GM12878 (cell line): ENCODE data around the gene KRTAP13-4. TPM values are rescaled to one million over a fixed set of nuclear protein-coding genes. Genes with fewer than 3 reads are reported as not detected.

ENCODE experiments used
- polyA plus RNA-seq, 11 experiments: library from polyadenylated mRNA; depleted of rRNA in 4 of 11; unstranded in 6 of 11; stranded (reverse) in 5 of 11; fragments of >200 nt; fragmentation: Nextera tagmentation in 4 of 11; fragmentation: Illumina TruSeq in 1 of 11; extraction: Ambion mirVana in 4 of 11; extraction: Trizol in 1 of 11; gene quantifications; 1 replicate in 1 of 11; 2 replicates in 10 of 11; pipeline versions ENCODE4 v1.2.1 to v1.2.3, GENCODE V29; 2011 to 2016; ENCODE audit warnings: inconsistent platforms in 2 of 11, missing spikeins in 2 of 11, low read depth in 1 of 11
- total RNA-seq, 4 experiments: library from RNA; depleted of rRNA in 3 of 4; stranded (reverse); fragments of >200 nt in 3 of 4; fragmentation: Illumina TruSeq in 1 of 4; extraction: Trizol in 1 of 4; gene quantifications; 2 replicates each; pipeline versions ENCODE4 v1.2.1 to v1.2.3, GENCODE V29; 2013 to 2021

Gene KRTAP13-4
- total and polyA plus RNA-seq, 10 of the 15 experiments (the other 5 are each of a cell fraction or from before 2014, with no cell fraction given): not detected

Other genes starting within 250 kb of the KRTAP13-4 start
Only the 7 nearest of the 26 such genes appear.
- gene KRTAP13-2, start 57.9 kb upstream of the KRTAP13-4 start, total RNA-seq (2014; rRNA removed): not detected in 2 replicates
- not detected in 2 replicates for gene KRTAP13-2, start 57.9 kb upstream of the KRTAP13-4 start, total RNA-seq (2014; rRNA removed; fragmentation: Illumina TruSeq; extraction: Trizol)
- not detected in 2 replicates for gene KRTAP13-2, start 57.9 kb upstream of the KRTAP13-4 start, total RNA-seq (2021)
- gene KRTAP13-2, start 57.9 kb upstream of the KRTAP13-4 start, polyA plus RNA-seq (2011; rRNA removed): not detected in 2 replicates
- not detected in 2 replicates for gene KRTAP13-2, start 57.9 kb upstream of the KRTAP13-4 start, polyA plus RNA-seq (2014; fragmentation: Illumina TruSeq; extraction: Trizol)
- gene KRTAP13-2, start 57.9 kb upstream of the KRTAP13-4 start, polyA plus RNA-seq (2014; fragmentation: Nextera tagmentation; extraction: Ambion mirVana): not detected
- not detected in 2 replicates for gene KRTAP13-2, start 57.9 kb upstream of the KRTAP13-4 start, polyA plus RNA-seq (2014; rRNA removed)
- gene KRTAP13-2, start 57.9 kb upstream of the KRTAP13-4 start, polyA plus RNA-seq (2016; fragmentation: Nextera tagmentation; extraction: Ambion mirVana): not detected
- gene KRTAP13-1, start 34.2 kb upstream of the KRTAP13-4 start, total RNA-seq (2014; rRNA removed): not detected in 2 replicates
- not detected in 2 replicates for gene KRTAP13-1, start 34.2 kb upstream of the KRTAP13-4 start, total RNA-seq (2014; rRNA removed; fragmentation: Illumina TruSeq; extraction: Trizol)
- gene KRTAP13-1, start 34.2 kb upstream of the KRTAP13-4 start, total RNA-seq (2021): not detected in 2 replicates
- not detected in 2 replicates for gene KRTAP13-1, start 34.2 kb upstream of the KRTAP13-4 start, polyA plus RNA-seq (2011; rRNA removed)
- gene KRTAP13-1, start 34.2 kb upstream of the KRTAP13-4 start, polyA plus RNA-seq (2014; fragmentation: Illumina TruSeq; extraction: Trizol): not detected in 2 replicates
- not detected for gene KRTAP13-1, start 34.2 kb upstream of the KRTAP13-4 start, polyA plus RNA-seq (2014; fragmentation: Nextera tagmentation; extraction: Ambion mirVana)
- not detected in 2 replicates for gene KRTAP13-1, start 34.2 kb upstream of the KRTAP13-4 start, polyA plus RNA-seq (2014; rRNA removed)
- not detected for gene KRTAP13-1, start 34.2 kb upstream of the KRTAP13-4 start, polyA plus RNA-seq (2016; fragmentation: Nextera tagmentation; extraction: Ambion mirVana)
- not detected in 2 replicates for gene KRTAP13-3, start 4.3 kb upstream of the KRTAP13-4 start, total RNA-seq (2014; rRNA removed)
- gene KRTAP13-3, start 4.3 kb upstream of the KRTAP13-4 start, total RNA-seq (2014; rRNA removed; fragmentation: Illumina TruSeq; extraction: Trizol): not detected in 2 replicates
- not detected in 2 replicates for gene KRTAP13-3, start 4.3 kb upstream of the KRTAP13-4 start, total RNA-seq (2021)
- gene KRTAP13-3, start 4.3 kb upstream of the KRTAP13-4 start, polyA plus RNA-seq (2011; rRNA removed): not detected in 2 replicates
- gene KRTAP13-3, start 4.3 kb upstream of the KRTAP13-4 start, polyA plus RNA-seq (2014; fragmentation: Illumina TruSeq; extraction: Trizol): not detected in 2 replicates
- gene KRTAP13-3, start 4.3 kb upstream of the KRTAP13-4 start, polyA plus RNA-seq (2014; fragmentation: Nextera tagmentation; extraction: Ambion mirVana): not detected
- gene KRTAP13-3, start 4.3 kb upstream of the KRTAP13-4 start, polyA plus RNA-seq (2014; rRNA removed): not detected in 2 replicates
- gene KRTAP13-3, start 4.3 kb upstream of the KRTAP13-4 start, polyA plus RNA-seq (2016; fragmentation: Nextera tagmentation; extraction: Ambion mirVana): not detected
- gene KRTAP15-1, start 10.1 kb downstream of the KRTAP13-4 start, total RNA-seq (2014; rRNA removed): not detected in 2 replicates
- not detected in 2 replicates for gene KRTAP15-1, start 10.1 kb downstream of the KRTAP13-4 start, total RNA-seq (2014; rRNA removed; fragmentation: Illumina TruSeq; extraction: Trizol)
- not detected in 2 replicates for gene KRTAP15-1, start 10.1 kb downstream of the KRTAP13-4 start, total RNA-seq (2021)
- not detected in 2 replicates for gene KRTAP15-1, start 10.1 kb downstream of the KRTAP13-4 start, polyA plus RNA-seq (2011; rRNA removed)
- gene KRTAP15-1, start 10.1 kb downstream of the KRTAP13-4 start, polyA plus RNA-seq (2014; fragmentation: Illumina TruSeq; extraction: Trizol): not detected in 2 replicates
- not detected for gene KRTAP15-1, start 10.1 kb downstream of the KRTAP13-4 start, polyA plus RNA-seq (2014; fragmentation: Nextera tagmentation; extraction: Ambion mirVana)
- not detected in 2 replicates for gene KRTAP15-1, start 10.1 kb downstream of the KRTAP13-4 start, polyA plus RNA-seq (2014; rRNA removed)
- not detected for gene KRTAP15-1, start 10.1 kb downstream of the KRTAP13-4 start, polyA plus RNA-seq (2016; fragmentation: Nextera tagmentation; extraction: Ambion mirVana)
- not detected in 2 replicates for gene KRTAP19-1, start 50.1 kb downstream of the KRTAP13-4 start, total RNA-seq (2014; rRNA removed)
- not detected in 2 replicates for gene KRTAP19-1, start 50.1 kb downstream of the KRTAP13-4 start, total RNA-seq (2014; rRNA removed; fragmentation: Illumina TruSeq; extraction: Trizol)
- not detected in 2 replicates for gene KRTAP19-1, start 50.1 kb downstream of the KRTAP13-4 start, total RNA-seq (2021)
- not detected in 2 replicates for gene KRTAP19-1, start 50.1 kb downstream of the KRTAP13-4 start, polyA plus RNA-seq (2011; rRNA removed)
- gene KRTAP19-1, start 50.1 kb downstream of the KRTAP13-4 start, polyA plus RNA-seq (2014; fragmentation: Illumina TruSeq; extraction: Trizol): not detected in 2 replicates
- gene KRTAP19-1, start 50.1 kb downstream of the KRTAP13-4 start, polyA plus RNA-seq (2014; fragmentation: Nextera tagmentation; extraction: Ambion mirVana): not detected
- gene KRTAP19-1, start 50.1 kb downstream of the KRTAP13-4 start, polyA plus RNA-seq (2014; rRNA removed): not detected in 2 replicates
- gene KRTAP19-1, start 50.1 kb downstream of the KRTAP13-4 start, polyA plus RNA-seq (2016; fragmentation: Nextera tagmentation; extraction: Ambion mirVana): not detected
- gene KRTAP19-2, start 57.2 kb downstream of the KRTAP13-4 start, total RNA-seq (2014; rRNA removed): not detected in 2 replicates
- gene KRTAP19-2, start 57.2 kb downstream of the KRTAP13-4 start, total RNA-seq (2014; rRNA removed; fragmentation: Illumina TruSeq; extraction: Trizol): not detected in 2 replicates
- not detected in 2 replicates for gene KRTAP19-2, start 57.2 kb downstream of the KRTAP13-4 start, total RNA-seq (2021)
- gene KRTAP19-2, start 57.2 kb downstream of the KRTAP13-4 start, polyA plus RNA-seq (2011; rRNA removed): not detected in 2 replicates
- not detected in 2 replicates for gene KRTAP19-2, start 57.2 kb downstream of the KRTAP13-4 start, polyA plus RNA-seq (2014; fragmentation: Illumina TruSeq; extraction: Trizol)
- not detected for gene KRTAP19-2, start 57.2 kb downstream of the KRTAP13-4 start, polyA plus RNA-seq (2014; fragmentation: Nextera tagmentation; extraction: Ambion mirVana)
- not detected in 2 replicates for gene KRTAP19-2, start 57.2 kb downstream of the KRTAP13-4 start, polyA plus RNA-seq (2014; rRNA removed)
- not detected for gene KRTAP19-2, start 57.2 kb downstream of the KRTAP13-4 start, polyA plus RNA-seq (2016; fragmentation: Nextera tagmentation; extraction: Ambion mirVana)
- gene KRTAP19-3, start 61.8 kb downstream of the KRTAP13-4 start, total RNA-seq (2014; rRNA removed): not detected in 2 replicates
- gene KRTAP19-3, start 61.8 kb downstream of the KRTAP13-4 start, total RNA-seq (2014; rRNA removed; fragmentation: Illumina TruSeq; extraction: Trizol): not detected in 2 replicates
- gene KRTAP19-3, start 61.8 kb downstream of the KRTAP13-4 start, total RNA-seq (2021): not detected in 2 replicates
- gene KRTAP19-3, start 61.8 kb downstream of the KRTAP13-4 start, polyA plus RNA-seq (2011; rRNA removed): not detected in 2 replicates
- not detected in 2 replicates for gene KRTAP19-3, start 61.8 kb downstream of the KRTAP13-4 start, polyA plus RNA-seq (2014; fragmentation: Illumina TruSeq; extraction: Trizol)
- gene KRTAP19-3, start 61.8 kb downstream of the KRTAP13-4 start, polyA plus RNA-seq (2014; fragmentation: Nextera tagmentation; extraction: Ambion mirVana): not detected
- not detected in 2 replicates for gene KRTAP19-3, start 61.8 kb downstream of the KRTAP13-4 start, polyA plus RNA-seq (2014; rRNA removed)
- not detected for gene KRTAP19-3, start 61.8 kb downstream of the KRTAP13-4 start, polyA plus RNA-seq (2016; fragmentation: Nextera tagmentation; extraction: Ambion mirVana)